Stimulated activated CD4-positive, alpha-beta T cell treated with anti-CD3 and anti-CD28 coated beads, Interleukin-1b, Interleukin-23, amount 100 ng/mL, for 1 hour (primary cell): ENCODE data around the gene RHOB.
"Not testable (repeated sequence)": the region's sequence is repeated elsewhere in the genome, so short reads cannot be mapped to it uniquely, and the experiment has no call there.

Experiments
- DNase-seq, 2 donors: peaks; one replicate each; pipeline ENCODE4 v3.0.0-alpha.2; 2020; ENCODE audit warnings: low read depth in 2 of 2

RHOB gene

DNA sequence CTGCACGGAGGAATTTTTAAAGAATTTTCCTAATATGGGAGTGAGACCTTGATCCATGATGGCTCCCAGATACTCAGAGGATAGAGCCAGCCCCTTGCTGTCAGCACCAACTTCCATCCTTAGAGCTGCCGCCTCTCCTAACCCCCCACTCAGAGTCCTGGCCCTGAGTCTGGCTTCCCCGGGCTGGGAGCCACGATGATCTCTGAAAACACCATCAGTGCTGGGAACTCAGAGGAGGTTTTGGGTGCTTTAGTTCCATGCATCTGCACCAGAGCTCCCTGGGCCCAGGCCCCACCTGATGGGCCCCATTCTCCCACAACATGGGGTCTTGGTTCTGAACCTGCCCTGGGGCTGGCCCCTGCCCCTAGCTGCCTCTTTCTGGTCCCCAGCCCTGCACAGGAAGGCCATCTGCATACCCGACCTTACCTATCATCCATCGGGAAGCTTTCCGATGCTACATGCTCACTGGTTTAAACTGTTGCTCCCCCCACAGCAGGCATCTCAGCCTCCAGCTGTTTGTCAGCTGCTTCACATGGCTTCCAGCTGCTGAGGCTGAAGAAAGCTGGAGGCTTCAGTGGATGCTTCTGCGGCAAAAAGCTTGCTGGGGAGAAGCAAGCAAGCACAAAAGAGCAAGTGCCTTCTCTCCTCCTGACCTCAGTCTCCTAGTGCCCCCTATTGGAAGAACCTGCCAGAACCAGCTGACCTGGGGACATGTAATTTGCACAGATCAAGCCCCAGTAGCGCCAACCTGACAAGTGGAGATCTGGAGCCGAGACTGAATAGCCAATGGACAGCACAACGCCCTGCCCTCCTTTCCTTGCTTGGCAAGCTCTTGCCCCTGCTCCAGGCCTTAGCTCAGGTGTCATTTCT lies 24.2 kb upstream of the RHOB start:
- no peak for DNase-seq

DNA sequence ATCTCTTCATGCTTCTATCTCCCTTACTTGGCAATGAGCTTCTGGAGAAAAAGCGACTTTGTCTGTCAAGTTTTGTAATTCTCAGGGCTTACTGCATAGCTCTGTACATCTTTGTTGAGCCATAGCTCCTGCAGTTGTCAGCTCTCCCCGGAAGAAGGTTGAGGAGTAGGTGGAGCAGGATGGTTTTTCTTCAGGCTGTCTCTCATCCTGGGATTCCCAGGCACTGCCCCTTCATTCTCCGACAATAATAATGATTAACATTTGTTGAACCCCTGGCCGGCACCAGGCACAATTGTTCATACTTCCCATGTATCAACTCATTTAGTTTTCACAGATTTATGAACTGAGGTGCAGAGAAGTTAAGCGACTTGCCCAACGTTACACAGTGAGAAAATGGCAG lies 23.5 kb upstream of the RHOB start:
- no peak for DNase-seq

DNA sequence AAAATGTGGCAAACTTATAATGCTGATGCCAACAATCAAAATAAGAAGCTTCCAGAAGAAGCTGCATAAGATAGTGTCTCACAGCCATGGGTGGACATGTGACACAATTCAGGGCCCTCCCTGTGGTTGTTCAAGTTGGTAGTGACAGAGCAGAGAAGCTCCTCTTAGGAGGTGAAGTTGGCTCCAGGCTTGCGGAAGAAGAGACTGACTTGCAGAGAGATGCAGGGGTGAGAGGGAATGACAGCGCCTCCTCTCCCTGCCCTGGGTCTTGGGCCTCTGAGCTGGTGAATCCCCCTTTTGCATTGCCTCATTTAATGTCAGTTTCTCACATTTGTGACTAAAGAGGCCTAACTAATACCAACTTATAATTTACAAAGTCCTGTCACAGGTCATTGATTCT lies 23.0 kb upstream of the RHOB start:
- no peak for DNase-seq

DNA sequence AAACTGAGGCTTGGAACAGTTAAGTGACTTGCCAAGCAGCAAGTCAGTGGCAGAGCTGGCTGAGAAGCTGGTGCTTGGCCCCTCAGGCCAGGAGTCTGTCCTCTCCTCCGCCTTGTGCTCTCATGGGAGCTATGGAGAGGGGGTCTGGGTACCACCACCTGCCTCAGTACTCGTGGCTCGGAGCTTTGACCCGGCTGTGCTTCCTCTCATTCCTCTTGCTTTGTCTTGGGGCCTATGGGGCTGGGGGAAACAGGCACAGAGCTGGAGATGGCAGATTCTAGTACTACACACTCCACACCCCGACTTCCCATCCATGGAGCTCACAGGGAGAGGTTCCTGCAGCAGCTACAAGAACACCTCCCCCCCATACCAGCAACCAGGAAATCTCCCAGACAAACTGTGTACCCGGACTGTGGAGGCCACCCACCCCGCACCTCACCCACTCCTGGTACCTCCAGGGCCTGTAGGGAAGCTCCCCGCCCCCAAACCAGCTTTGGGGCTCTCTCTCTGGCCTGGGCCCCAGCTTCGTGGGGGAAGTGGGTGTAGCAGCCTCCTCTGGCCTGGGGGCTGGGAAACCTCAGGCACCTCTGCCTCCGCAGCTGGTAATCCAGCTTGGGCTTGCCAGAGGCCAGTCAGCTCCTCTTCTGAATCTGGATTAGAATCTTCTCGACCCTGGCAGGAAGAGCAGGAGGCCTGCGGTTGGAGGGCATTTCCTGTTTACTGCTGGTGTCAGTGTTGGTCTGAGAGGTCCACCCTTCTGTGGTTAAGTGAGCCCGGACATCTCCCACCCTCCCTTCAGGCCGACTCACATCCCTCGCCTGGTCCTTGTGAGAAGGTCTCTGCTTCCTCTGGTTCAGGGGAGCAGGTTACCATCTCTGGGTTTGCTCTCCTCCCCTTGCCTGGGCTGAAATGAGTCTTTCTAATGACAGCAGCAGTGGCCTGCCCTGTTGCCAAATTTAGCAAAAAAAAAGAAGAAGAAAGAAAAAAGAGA lies 22.3 kb upstream of the RHOB start:
- no peak for DNase-seq

DNA sequence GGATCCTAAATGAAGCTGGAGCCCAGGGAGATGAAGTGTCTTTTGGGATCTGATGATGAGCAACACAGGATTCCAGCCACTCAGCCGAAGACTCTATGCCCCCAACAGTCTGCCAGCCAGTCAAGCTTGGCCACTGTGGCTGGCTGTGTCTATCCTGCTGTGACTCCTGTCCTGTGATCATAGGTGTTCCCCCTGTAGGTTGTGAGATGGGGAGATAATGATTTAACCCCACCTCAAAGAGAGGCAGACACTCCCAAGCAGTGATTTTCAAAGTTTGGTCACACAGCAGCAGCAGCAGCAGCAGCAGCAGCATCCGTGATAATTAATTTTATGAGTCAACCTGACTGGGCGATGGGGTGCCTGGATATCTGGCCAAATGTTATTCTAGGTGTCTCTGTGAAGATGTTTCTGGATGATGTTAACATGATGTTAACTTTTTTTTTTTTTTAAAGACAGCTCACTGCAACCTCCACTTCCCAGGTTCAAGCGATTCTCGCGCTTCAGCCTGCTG lies 21.4 kb upstream of the RHOB start:
- DNase-seq, result no peak

DNA sequence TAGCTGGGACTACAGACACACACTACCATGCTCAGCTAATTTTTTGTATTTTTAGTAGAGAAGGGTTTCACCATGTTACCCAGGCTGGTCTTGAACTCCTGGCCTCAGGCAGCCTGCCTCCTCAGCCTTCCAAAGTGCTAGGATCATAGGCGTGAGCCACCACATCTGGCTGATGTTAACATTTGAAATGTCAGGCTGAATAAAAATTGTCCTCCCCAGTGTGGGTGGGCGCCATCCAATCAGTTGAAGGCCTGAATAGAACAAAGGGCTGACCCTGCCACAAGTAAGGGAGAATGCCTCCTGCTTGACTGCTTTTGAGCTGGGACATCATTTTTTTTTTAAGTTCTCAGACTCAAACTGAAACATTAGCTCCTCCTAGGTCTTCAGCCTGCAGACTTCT lies 21.0 kb upstream of the RHOB start:
- no peak for DNase-seq

DNA sequence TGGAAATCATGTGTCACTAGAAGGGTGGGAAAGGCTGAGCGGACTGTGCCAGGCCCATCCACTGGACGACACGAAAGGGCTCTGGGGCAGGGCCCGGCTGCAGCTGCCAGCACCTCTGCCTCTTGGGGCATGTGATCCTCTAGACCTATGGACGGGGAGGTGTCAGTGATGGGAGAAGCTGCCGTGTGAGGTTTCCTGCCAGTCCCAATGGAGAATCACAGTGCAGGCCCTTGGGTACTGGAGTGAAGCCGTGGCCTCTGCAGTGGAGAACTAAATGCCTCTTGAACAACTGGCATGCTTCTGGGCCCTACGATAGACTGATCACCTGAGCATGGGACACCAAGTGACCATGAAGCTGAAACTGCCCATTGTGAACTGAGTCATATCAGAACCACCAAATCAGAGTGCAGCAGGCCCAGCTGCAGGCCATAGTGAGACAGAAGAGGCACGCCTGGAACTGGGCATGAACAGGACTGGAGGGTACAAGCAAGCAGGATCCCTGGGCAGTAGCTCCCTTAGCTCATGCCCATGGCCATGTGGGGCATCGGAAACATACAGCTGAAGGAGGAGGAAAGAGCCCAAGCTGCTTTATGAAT lies 18.8 kb upstream of the RHOB start:
- DNase-seq, result no peak

DNA sequence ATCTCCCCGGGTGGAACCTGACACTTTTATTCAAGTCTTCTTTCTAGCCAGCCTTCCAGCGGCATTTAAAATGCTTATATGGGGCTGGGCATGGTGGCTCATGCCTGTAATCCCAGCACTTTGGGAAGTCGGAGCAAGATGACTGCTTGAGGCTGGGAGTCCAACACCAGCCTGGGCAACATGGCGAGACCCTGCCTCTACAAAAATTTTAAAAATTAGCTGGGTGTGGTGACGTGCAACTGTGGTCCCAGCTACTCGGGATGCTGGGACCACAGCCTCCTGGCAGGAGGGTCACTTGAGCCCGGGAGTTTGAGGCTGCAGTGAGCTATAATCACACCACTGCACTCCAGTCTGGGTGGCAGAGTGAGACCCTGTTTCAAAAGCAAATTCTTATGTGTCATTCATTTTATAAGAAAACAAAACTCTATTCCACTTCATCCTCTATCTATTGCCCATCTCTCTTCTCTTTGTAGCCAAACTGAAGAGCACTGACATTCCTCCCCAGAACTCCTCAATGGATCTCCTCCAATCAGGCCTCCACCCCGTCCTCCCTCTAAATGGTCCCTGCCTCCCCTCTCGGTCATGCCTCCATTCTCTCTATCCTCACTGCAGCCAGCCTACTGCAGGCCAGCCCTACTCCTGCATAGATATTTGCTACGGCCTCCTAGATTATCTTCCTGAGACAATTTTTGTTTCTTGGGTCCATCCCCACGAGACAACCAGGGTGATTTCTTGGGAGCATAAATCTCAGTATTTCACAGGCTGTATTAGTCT lies 18.0 kb upstream of the RHOB start:
- no peak for DNase-seq

DNA sequence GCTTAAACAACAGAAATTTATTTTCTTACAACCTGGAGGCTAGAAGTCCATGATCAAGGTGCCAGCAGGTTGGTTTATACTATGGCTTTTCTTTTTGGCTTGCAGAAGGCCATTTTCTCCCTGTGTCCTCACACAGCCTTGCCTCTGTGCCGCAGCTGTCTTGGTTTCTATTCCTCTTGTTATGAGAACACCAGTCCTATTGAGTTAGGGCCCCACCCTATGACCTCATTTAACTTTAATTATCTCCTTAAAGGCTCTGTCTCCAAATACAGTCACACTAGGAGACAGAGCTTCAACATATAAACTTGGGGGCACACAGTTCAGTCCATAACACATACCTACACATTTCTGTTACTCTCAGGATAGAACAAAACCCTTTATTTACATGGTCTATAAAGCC lies 17.3 kb upstream of the RHOB start:
- no peak for DNase-seq

DNA sequence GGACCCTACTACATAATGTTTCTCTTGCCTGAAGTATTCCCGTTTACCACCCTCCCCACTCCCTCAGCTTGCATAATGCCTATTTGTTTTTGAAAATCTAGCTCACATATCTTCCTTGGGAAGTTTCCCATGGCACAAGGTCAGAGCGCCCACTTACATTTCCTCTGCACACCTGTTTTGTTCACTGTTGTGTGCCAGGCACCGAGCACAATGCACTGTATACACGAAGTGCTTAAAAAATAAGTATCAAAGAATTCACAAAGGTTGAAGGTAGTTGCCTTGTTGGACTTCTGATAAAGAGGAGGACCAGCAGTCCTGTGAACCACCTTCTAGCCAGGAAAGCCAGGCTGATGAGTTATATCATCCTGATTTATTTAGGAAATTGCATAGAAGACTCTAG lies 16.8 kb upstream of the RHOB start:
- DNase-seq, result no peak

DNA sequence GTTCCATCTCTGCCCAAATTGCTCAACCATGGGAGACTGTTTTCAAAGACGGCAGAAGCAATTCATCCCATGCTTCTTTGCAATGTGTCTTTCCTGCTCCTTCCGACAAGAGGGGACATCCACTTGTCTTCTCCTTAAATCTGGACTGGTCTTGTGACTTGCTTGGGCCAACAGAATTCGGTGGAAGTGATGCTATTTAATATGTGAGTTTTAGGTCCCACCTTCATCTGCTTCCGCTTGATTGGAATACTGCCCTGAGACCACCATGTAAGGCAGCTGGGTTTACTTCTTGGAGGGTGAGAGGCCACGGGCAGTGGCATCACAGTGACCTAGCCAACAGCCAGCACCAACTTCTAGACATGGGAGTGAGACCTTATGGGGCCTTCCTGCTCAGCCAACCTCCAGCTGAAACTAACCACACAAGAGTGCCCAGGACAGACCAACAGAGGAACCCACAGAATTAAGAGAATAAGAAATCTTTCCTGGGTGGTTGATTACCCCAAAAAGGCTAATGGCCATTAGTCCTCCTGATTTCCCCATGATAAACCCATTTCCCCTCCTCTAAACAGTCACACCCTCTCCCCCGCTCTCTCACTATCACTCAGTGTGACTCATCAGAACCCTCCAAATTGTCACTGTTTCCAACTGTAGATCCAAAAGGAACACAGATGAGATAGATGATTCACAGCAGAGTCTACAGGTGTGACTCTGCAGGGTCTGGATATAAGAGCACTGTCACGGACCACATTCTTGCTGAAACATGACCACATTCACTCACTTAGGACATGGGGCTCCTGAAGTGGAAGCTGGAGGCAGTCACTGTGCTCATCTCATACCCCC lies 16.2 kb upstream of the RHOB start:
- no peak for DNase-seq

DNA sequence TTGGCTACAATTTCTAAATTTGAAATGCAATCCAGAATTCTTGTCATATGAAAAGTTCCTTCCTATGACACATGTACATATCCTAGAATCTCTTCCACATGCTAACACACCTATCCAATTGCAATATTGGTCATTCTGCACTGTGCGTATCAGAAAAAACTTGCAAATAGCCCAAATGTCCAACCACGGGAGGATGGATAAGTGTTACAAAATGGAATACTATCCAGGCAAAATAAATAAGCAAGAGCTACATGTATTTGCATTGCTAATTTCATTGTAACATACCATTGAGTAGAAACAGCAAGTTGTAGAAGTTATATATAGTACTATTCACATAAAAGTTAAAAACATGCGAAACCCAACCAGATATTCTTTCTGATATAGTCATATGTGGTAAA lies 15.6 kb upstream of the RHOB start:
- no peak for DNase-seq

DNA sequence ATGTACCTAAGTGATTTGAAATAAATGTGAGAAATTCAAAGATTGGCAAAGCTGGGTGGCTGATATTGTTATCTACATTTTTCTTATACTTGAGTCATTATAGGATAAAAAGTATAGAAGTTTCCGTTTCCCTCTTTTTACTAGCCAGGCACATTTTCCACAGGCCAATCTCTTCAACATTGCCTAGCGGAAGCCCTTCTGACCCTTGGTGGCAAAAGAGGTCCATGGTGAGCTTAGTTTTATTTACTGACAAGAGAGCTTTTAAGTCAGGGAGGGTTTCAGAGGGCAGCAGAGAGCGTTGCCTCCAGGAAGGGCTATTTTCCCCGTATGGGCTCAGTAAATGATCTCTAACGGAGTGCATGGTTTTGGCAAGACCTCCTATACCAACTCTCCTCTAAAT lies 15.1 kb upstream of the RHOB start:
- DNase-seq, result no peak

DNA sequence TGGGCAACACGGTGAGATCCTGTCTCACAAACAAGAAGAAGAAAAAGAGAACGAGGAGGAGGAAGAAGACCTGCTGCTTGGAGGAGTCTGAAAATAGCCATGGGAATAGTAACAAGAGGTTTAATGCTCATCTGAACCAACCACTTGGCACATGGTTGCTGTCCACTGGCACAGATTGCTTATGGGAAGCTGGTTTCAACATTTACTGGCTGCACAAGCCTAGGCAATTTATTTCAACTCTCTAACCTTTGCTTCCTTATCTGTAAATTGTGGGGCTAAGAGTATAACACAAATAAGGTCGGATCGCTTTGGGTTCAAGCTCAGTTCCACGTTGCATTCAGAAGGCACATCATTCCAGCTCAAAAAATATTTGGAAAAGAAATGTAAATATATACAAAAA lies 14.2 kb upstream of the RHOB start:
- no peak for DNase-seq

DNA sequence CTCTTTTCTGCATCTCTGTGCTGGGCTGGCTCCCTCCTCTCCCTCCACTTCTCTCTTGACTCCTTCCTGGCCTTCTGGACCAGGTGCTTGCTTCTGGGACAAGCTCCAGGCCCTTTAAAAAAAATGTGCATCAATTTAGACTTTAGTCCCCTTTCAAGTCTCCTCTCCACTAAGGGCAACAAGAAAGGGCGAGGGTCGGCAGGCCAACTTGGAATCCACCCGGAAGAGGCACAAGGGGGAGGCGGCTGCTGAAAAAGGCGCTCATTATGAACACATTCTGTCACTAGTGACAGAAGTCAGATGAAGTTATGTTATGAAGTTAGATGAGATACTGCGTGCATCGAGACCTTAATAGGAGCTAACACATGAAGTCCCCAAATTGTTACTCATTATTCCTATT lies 13.6 kb upstream of the RHOB start:
- no peak for DNase-seq

DNA sequence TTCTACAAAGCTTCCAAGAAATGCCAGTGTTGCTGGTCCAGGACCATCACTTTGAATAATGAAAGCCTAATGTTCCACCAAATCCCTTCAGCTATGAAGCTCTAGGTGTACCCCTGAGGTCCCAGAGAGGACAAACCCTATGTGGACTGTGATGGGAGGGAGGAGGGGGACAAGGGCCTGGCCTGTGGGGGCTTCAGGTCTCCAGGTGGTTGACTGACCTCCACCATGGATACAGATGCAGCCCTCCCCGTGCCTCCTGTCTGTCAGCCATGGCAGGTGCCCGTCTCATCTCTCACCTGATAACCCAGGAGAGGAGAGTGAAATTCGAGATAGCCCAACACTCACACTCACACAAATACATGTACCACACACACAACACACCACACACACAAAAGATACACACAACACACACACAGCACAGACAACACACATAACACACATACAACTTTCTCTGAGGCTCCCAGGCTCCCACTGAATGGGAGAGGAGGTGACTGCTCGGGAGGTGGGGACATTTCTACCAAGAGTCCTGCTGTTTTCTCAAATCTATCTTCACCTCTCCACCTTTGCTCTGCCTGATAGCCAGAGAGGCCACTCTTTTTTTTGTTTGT lies 12.8 kb upstream of the RHOB start:
- DNase-seq, result no peak

DNA sequence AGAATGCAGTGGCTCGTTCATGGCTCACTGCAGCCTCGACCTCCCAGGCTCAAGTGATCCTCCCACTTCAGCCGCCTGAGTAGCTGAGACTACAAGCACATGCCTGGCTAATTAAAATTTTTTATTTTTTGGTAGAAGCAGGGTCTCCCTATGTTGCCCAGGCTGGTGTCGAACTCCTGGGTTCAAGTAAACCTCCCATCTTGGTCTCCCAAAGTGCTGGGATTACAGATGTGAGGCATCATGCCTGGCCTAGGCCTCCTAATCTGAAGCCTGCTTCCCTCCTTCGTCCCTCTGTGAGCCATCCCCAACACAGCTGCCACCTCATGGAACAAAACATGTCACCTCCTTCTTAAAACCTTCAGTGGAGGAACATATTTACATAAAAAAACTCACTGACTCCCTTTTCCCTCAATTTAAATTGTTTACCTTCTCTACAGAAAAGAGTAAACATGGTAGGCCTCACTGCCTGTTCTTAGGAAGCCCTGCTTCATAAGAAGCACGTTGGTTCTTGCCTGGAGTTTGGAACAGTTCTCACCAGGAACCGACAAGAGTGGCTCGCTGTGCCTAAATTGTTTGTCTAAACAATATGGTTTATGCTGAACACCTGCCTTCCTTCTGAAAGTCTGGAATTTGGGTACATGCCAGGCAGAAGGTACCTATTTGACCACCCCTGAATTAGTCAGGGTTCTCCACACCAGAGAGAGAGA lies 12.1 kb upstream of the RHOB start:
- DNase-seq, result no peak

DNA sequence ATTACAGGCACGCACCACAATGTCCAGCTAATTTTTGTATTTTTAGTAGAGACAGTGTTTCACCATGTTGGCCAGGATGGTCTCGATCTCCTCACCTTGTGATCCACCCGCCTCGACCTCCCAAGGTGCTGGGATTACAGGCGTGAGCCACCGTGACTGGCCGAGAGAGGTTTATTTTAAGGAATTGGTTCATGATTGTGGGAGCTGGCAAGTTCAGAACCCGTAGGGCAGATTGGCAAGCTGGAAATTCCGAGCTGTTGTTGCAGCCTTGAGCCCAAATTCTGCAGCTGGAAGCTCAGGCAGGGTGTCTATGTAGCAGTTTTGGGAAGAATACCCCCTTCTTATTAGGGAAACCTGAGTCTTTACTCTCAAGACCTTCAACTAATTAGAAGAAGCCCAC lies 11.4 kb upstream of the RHOB start:
- not testable (repeated sequence) for DNase-seq

DNA sequence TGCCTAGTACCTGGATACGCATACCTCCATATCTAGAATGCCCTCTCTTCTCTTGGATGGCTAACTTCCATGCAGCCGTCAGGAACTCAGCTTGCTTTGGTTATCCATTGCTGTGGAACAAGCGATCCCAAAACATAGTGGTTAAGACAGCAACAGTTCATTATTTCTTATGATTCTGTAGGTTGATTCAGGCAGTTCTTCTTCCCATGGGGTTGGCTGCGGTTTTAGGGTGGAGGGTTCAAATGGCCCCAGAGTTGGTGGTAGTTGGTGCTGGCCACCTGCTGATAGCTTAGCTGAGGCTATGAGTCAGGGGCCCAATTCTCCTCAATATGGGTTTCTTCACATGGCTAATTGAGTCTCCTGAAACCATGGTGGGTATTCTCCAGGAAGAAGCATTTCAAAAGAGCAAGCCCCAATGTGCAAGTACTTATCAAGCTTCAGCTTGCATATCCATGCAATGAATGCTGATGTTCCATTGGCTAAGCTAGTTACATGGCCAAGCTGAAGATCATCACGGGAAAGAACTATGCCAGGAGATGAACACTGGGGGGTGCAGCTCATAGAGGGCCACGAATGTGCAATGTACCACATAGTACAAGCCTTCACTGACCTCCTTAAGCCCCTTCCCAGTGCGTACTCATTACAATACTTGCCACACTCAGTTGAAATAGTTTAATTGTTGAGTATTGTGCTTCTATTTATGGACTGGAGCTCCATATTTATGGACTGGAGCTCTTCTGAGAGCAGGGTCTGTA lies 10.0 kb upstream of the RHOB start:
- DNase-seq, result no peak
